ENCODE data around the gene EXOG.

GRCh38 chr3:38458796-38459498 is 37.2 kb upstream of the EXOG start:
- TF ChIP-seq CTCF (IDR thresholded peaks at IDR 0.05; ENCODE audit: low read depth, low read length) = no peak
- TF ChIP-seq EZH2phosphoT487 (IDR thresholded peaks at IDR 0.05; ENCODE audit: low read depth) = no peak
